Melanocyte of skin (primary cell): ENCODE data around the gene RILP. TPM values are rescaled to one million over a fixed set of nuclear protein-coding genes. Genes with fewer than 3 reads are reported as not detected.

Experiments
- small RNA-seq, 2 donors: library from RNA; depleted of rRNA; stranded (forward); fragments of <200 nt; gene quantifications; one replicate each; pipeline ENCODE3, GENCODE V24; 2012
- total RNA-seq, 2 donors: library from RNA; depleted of rRNA; stranded (reverse); fragments of >200 nt; gene quantifications; 2 replicates each; pipeline ENCODE4 v1.2.3, GENCODE V29; 2012

Gene RILP, protein sequence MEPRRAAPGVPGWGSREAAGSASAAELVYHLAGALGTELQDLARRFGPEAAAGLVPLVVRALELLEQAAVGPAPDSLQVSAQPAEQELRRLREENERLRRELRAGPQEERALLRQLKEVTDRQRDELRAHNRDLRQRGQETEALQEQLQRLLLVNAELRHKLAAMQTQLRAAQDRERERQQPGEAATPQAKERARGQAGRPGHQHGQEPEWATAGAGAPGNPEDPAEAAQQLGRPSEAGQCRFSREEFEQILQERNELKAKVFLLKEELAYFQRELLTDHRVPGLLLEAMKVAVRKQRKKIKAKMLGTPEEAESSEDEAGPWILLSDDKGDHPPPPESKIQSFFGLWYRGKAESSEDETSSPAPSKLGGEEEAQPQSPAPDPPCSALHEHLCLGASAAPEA
- 1 to 10 TPM; 5.0 to 8.9 TPM for total RNA-seq

DNA sequence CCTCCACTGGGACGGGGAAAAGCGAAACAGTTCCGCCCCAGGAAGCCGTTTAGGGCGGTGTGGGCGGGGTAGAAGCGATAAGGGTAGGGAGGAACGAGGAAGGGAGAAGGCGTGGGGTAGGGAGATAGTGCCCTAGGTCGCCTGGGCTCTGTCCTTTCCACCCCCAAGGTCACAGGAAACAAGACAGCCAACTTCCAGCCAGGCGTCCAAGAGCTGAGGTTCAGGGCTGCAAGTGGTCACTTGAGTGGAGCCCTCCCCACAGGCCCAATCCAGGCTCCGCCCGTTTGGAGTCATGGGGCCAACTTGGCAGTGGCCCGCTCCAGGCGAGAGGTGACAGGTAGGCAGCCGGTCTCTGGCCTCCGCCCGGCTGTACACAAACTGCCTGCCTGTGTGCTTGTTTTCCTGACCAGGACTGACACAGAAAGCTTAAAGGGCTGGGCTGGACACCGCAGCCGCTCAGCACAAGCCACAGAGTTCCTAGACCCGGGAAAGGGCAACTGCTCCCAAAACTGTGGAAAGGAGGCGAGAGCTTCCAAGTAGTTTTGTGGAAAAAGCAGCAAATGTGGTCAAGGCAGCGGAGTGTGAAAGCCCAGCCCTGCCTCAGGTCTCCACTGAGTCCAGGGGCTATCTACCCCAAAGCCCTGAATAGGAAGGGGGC, at the start of gene RILP:
Gene RILP, minus strand, starts transcription at position 23 of the 658 bp plus-strand sequence. CDS start 62 bp downstream, outside the sequence.

DNA sequence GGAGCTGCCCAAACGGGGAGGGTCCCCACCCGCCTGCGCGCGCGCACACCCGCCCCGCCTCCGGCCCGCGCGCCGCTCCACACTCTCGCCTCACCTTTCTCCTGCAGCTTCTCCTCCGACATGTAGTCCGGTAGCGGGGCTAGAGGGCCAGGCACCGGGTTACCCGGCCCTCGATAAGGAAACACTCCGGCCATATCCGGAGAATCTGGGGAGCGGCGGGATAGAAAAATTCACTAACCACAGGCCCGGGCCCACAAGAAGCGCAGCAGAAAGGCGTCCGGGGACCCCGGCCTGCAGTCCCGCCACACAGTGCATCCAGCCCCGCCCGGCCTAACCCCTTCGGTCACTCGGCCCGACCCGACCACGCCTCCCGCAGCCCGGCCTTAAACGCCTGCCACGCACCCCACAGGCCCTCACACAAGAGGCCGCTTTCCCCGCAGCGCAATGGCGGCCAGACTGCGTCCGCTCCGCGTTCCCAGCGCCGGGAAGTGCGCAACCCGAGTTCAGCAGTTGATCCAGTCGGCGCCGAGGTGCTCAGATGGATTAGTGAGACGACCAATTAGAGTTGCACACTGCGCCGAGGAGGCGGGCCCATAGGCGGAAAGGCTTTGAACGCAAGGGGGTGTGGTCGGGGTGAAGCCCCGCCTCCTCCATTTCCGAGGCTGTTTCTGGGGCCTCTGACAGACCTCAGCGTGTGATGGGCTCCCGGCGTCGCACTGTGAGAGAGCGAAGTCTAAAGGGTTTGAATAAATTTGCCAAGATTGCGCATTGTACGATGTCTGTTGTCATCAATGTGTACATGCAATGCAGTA, 34.9 kb upstream of the RILP start, which contains the start of gene PRPF8:
Gene PRPF8, minus strand, starts transcription at position 490 of the 812 bp plus-strand sequence. Its CDS starts 296 bp downstream, at position 194.

DNA sequence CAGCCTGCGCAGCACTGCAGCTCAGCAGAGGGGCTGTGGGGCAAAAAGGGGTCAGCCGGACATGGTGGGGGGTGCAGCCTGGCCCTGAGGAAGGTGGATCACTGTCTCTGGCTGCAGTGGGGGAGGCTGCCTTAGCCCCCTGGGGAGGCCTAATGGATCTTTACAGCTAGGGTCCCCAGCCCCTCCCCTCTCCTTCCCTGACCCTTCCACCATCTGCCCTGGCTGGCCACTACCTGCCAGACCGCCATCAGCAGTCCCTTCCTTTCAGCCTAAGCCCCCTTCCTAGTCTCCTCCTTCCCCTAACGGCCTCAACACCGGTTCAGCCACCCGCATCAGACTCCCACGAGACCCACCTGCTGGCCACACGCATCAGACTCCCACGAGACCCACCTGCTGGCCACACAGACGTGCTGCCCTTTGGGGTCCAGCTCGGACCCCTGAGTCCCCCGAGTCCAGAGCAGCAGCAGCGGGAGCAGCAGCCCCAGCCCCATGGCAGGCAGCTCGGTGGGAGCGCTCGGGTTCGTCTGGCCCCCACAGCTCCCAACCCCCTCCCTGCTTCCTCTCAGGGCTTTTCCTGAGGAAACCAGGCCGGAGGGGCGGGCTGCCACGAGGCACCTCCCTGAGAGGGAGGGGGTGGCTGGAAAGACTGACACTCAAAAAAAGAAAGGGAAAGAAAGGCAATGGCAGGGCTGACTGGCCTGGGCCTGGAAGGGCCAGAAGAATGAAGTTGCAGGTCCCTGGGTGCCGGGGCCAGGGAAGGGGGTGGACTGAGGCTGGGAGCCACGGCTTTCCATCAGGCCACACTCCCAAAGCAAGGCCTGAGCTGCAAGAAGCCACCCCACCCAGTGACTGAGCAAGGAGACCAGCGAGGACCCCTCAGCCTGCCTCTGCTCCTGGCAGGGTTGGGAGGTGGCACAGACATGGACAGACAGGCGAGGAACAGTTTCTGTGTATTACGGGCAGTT, 4.2 kb downstream of the RILP start, which contains the start of gene SCARF1:
Gene SCARF1, minus strand, starts transcription at position 526 of the 965 bp plus-strand sequence. Its CDS starts 35 bp downstream, at position 491.

DNA sequence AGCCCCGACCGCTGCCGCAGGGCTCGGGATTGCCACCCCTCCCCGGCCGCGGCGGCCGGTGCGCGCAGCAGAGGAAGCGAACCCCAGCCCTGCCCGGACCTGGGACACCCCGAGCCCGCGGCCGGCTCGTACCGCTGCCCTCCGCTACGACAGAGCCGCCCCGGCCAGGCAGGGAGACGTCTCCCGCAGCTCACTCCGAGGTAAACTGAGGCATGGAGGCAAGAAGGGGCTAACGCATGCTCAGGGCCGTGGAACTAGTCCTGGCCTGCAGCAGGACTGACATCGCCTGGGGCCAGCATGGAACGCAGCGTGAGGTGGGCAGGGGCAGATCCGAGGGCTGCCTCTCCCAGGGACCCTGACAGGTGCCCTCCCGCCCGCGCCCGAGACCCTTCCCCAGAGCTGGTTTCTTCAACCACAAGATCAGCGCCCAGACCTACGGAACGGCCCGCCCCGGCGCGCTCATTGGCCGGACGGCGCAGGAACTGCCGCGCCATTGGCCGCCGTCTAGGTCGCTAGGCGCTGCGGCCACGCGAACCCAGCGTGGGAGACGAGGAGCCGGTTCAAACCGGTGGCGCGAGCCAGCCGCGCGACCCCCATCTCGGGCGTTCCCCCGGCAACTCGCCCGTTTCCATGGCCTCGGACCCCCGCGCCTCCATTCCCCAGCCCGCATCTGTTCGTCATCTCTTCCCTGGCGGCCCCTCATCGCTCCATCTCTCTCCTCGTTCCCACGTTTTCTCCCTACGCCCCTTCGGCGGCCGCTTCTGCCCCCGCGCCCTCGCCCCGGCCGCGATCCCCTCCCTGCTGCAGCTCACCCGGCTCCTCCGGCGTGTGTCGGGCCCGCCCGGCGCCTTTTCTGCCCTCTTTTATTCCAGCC, 21.4 kb downstream of the RILP start, which contains the start of gene SLC43A2:
Gene SLC43A2, minus strand, starts transcription at position 853 of the 874 bp plus-strand sequence. CDS start 960 bp downstream, outside the sequence.

Small RNA genes within 50 kb of the gene (small RNA-seq; reads per million reads assigned to genes)
- 0 to 0.23 reads per million in 2 donors for gene RN7SL105P

Other genes starting within 250 kb of the RILP start
- gene YWHAE, start 249.6 kb downstream of the RILP start, total RNA-seq = 100 to 1,000 TPM; 440 to 543 TPM
- 100 to 1,000 TPM in 1 of 2 donors, 10 to 100 TPM in 1; 68.8 to 106 TPM for gene CRK, start 193.6 kb downstream of the RILP start, total RNA-seq
- 100 to 1,000 TPM; 103 to 112 TPM for gene MYO1C, start 157.2 kb downstream of the RILP start, total RNA-seq
- 10 to 100 TPM; 34.6 to 46.8 TPM for gene INPP5K, start 133.3 kb downstream of the RILP start, total RNA-seq
- gene PITPNA, start 87.1 kb downstream of the RILP start, total RNA-seq = 10 to 100 TPM; 24.1 to 26.3 TPM
- gene SLC43A2, start 21.0 kb downstream of the RILP start, total RNA-seq = 1 to 10 TPM in 1 of 2 donors, under 1 TPM in 1; 1.00 to 3.8 TPM
- gene SCARF1, start 4.1 kb downstream of the RILP start, total RNA-seq = under 1 TPM; under 0.01 TPM
- gene PRPF8, start 35.0 kb upstream of the RILP start, total RNA-seq = 100 to 1,000 TPM; 104 to 129 TPM
- gene TLCD2, start 60.5 kb upstream of the RILP start, total RNA-seq = 1 to 10 TPM in 1 of 2 donors, under 1 TPM in 1; 1.00 to 1.4 TPM
- gene WDR81, start 74.8 kb upstream of the RILP start, total RNA-seq = 100 to 1,000 TPM in 1 of 2 donors, 10 to 100 TPM in 1; 78.1 to 106 TPM
- under 1 TPM; under 0.01 TPM for gene SERPINF2, start 93.0 kb upstream of the RILP start, total RNA-seq
- 100 to 1,000 TPM in 1 of 2 donors, 1 to 10 TPM in 1; 3.1 to 169 TPM for gene SERPINF1, start 112.2 kb upstream of the RILP start, total RNA-seq
- gene SMYD4, start 180.0 kb upstream of the RILP start, total RNA-seq = 10 to 100 TPM; 11.7 to 17.6 TPM
- 10 to 100 TPM; 13.1 to 29.0 TPM for gene RPA1, start 180.1 kb upstream of the RILP start, total RNA-seq